ENCODE results near the gene ARHGAP45. TPM values are rescaled to one million over a fixed set of nuclear protein-coding genes. Genes with fewer than 3 reads are reported as not detected.

Gene ARHGAP45
- total RNA-seq, 4 donors from 2014 or later = 28.4 to 66.9 (median 38.6) TPM

- TF ChIP-seq, protein P1, sequence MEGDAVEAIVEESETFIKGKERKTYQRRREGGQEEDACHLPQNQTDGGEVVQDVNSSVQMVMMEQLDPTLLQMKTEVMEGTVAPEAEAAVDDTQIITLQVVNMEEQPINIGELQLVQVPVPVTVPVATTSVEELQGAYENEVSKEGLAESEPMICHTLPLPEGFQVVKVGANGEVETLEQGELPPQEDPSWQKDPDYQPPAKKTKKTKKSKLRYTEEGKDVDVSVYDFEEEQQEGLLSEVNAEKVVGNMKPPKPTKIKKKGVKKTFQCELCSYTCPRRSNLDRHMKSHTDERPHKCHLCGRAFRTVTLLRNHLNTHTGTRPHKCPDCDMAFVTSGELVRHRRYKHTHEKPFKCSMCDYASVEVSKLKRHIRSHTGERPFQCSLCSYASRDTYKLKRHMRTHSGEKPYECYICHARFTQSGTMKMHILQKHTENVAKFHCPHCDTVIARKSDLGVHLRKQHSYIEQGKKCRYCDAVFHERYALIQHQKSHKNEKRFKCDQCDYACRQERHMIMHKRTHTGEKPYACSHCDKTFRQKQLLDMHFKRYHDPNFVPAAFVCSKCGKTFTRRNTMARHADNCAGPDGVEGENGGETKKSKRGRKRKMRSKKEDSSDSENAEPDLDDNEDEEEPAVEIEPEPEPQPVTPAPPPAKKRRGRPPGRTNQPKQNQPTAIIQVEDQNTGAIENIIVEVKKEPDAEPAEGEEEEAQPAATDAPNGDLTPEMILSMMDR (IDR thresholded peaks at IDR 0.05) = no peak
- TF ChIP-seq EP300 (IDR thresholded peaks at IDR 0.05) (no peak), POLR2A (IDR thresholded peaks at IDR 0.05) (no peak)
- Histone ChIP-seq H3K36me3 (peaks cover 0 to 100% (median 40%) of the 10 kb centered on the region in 3 donors), H3K4me3 (no peak overlapping the region), H3K9me3 (no peaks in the 10 kb centered on the region), H3K4me1 (peaks cover 0 to 17% (median 1%) of the 10 kb centered on the region in 4 donors), H3K27ac (no peak overlapping the region), H3K27me3 (no peaks in the 10 kb centered on the region)
- 90 to 94% methylated on average over 33 to 34 of the region's 34 CpGs for WGBS, 2 donors
- DNase-seq (ENCODE audit: low spot score in 2 of 2) = no peak
Observed at GRCh38 chr19:1118999-1119398, 52.0 kb downstream of the ARHGAP45 start.

- no peak for DNase-seq (ENCODE audit: low spot score in 2 of 2)
- Histone ChIP-seq H3K27me3 (no peaks in the 10 kb centered on the region), H3K9me3 (no peaks in the 10 kb centered on the region), H3K4me1 (peaks cover 0 to 13% (median 1%) of the 10 kb centered on the region in 4 donors), H3K36me3 (peaks cover 0 to 100% (median 47%) of the 10 kb centered on the region in 3 donors), H3K4me3 (no peak overlapping the region), H3K27ac (no peak overlapping the region)
- TF ChIP-seq EP300 (IDR thresholded peaks at IDR 0.05) (no peak), POLR2A (IDR thresholded peaks at IDR 0.05) (no peak)
- TF ChIP-seq, protein P1 (IDR thresholded peaks at IDR 0.05) = no peak
- WGBS, 2 donors = 85 to 87% methylated on average over 29 to 46 of the region's 50 CpGs
Observed at GRCh38 chr19:1119475-1120217, 52.7 kb downstream of the ARHGAP45 start.

DNA sequence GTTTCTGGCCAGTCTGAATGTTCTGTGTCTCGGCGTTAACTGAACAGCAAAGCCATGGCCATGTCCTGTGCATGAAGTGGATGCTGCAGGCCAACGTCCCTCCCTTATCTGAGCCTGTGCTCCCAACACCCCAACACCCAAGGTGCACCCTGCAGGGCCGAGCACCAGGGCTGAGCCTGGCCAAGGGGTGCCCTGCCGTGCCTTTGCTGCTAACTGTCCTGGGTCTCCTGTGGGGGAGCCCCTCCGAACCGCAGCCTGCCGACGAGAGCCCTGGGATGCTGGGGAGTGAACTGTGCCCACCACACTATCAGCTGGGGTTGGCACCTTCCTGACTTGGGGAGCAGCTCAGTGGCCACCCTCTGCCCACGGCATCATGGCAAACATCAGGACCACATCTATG is 54.4 kb downstream of the ARHGAP45 start:
- H3K27ac ChIP-seq = no peak overlapping the region
- H3K4me3 ChIP-seq = no peak overlapping the region
- no peaks in the 10 kb centered on the region for H3K9me3 ChIP-seq
- TF ChIP-seq POLR2A (IDR thresholded peaks at IDR 0.05) (no peak), EP300 (IDR thresholded peaks at IDR 0.05) (no peak)
- TF ChIP-seq, protein P1 (IDR thresholded peaks at IDR 0.05) = no peak
- H3K36me3 ChIP-seq = peaks cover 0 to 99% (median 47%) of the 10 kb centered on the region in 3 donors
- no peak for DNase-seq (ENCODE audit: low spot score in 2 of 2)
- no peaks in the 10 kb centered on the region for H3K27me3 ChIP-seq
- 89 to 95% methylated on average over 5 to 10 of the region's 10 CpGs for WGBS, 2 donors
- H3K4me1 ChIP-seq = peaks cover 0 to 17% (median 1%) of the 10 kb centered on the region in 4 donors

GRCh38 chr19:1122021-1122971 is 55.3 kb downstream of the ARHGAP45 start:
- TF ChIP-seq POLR2A (IDR thresholded peaks at IDR 0.05) = no peak
- TF ChIP-seq EP300 (IDR thresholded peaks at IDR 0.05) = no peak
- Histone ChIP-seq H3K4me1 (peaks cover 0 to 26% (median 1%) of the 10 kb centered on the region in 4 donors), H3K4me3 (no peak overlapping the region), H3K27ac (peak overlapping the region in 1 of 4 donors; percentile 4), H3K27me3 (no peaks in the 10 kb centered on the region), H3K9me3 (no peaks in the 10 kb centered on the region), H3K36me3 (peaks cover 0 to 99% (median 52%) of the 10 kb centered on the region in 3 donors)
- no peak for DNase-seq (ENCODE audit: low spot score in 2 of 2)
- 94 to 95% methylated on average over 36 to 57 of the region's 63 CpGs for WGBS, 2 donors

DNA sequence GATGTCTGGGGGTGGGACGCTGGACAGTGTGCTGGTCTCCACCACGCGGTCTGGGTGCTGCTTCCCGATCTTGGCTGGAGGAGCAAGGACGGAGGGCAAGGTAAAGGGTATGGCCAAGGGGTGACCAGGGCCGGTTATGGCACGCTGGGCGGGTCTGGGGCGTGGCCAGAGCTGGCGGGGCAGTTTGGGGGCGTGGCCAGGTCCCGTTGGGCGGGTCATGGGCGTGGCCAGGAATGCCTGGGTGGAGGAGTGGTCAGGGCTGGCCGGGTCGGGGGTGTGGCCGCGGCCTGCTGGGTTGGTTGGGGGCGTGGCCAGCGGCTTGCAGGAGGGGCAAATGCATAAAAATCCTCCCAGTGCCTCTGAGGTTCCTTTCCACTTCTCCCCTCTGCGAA is 56.0 kb downstream of the ARHGAP45 start:
- no peak for DNase-seq (ENCODE audit: low spot score in 2 of 2)
- Histone ChIP-seq H3K27ac (peak overlapping the region in 1 of 4 donors; percentile 4), H3K36me3 (peaks cover 0 to 99% (median 51%) of the 10 kb centered on the region in 3 donors), H3K4me3 (no peak overlapping the region), H3K27me3 (no peaks in the 10 kb centered on the region), H3K4me1 (peaks cover 0 to 33% (median 1%) of the 10 kb centered on the region in 4 donors), H3K9me3 (no peaks in the 10 kb centered on the region)
- WGBS, 2 donors = 38 to 52% methylated on average over 21 of the region's 21 CpGs
- TF ChIP-seq POLR2A (IDR thresholded peaks at IDR 0.05) = no peak
- TF ChIP-seq, protein P1 (IDR thresholded peaks at IDR 0.05) = no peak
- TF ChIP-seq EP300 (IDR thresholded peaks at IDR 0.05) = no peak

Data from tibial nerve (tissue), 4 donors.